Endothelial cell of umbilical vein (primary cell): ENCODE results near the gene POLR2J. TPM values are rescaled to one million over a fixed set of nuclear protein-coding genes. Genes with fewer than 3 reads are reported as not detected.
"Not testable (repeated sequence)": the region's sequence is repeated elsewhere in the genome, so short reads cannot be mapped to it uniquely, and the experiment has no call there.

Source experiments
- BruUV-seq: library from RNA; stranded (reverse); fragments of 400-500 nt; replicated peaks from 2 replicates; lab custom pipeline; 2021; lab: Mats Ljungman, UMichigan
- CTCF ChIA-PET: fragments of 300-600, 350-600 bp; sonication (Branson Sonifier 250); formaldehyde crosslinking; loops from one replicate; lab custom pipeline; 2021; ENCODE audit warnings: antibody characterized with exemption, inconsistent platforms; lab: Charles Lee
- POLR2A ChIA-PET: fragments of 300-600, 350-600 bp; sonication (Branson Sonifier 250); formaldehyde crosslinking; loops from one replicate; lab custom pipeline; 2021; ENCODE audit warnings: antibody characterized with exemption, inconsistent platforms; lab: Charles Lee
- DNase-seq: peaks from one replicate; pipeline ENCODE4 v3.0.0-alpha.2; 2011; ENCODE audit warnings: low read depth, low spot score
- FAIRE-seq: peaks from 2 replicates; lab custom pipeline; 2011; peaks lifted over from hg19 to GRCh38; lab: Jason Lieb, UNC
- H2AFZ ChIP-seq: 2 replicates; pipeline ENCODE4 v1.6.0; 2012; ENCODE audit warnings: low read depth, low read length, control low read depth, inconsistent platforms
- H3K27ac ChIP-seq: 2 replicates; pipeline ENCODE4 v1.5.1; 2011; ENCODE audit warnings: low read depth, mild to moderate bottlenecking, control low read depth, low read length, moderate library complexity; ENCODE audit not compliant: insufficient read depth
- H3K27me3 ChIP-seq, 2 experiments: 2 replicates each; pipeline versions ENCODE4 v1.6.0 to v1.6.1; 2011; ENCODE audit warnings: low read length in 2 of 2, mixed read lengths in 1 of 2; ENCODE audit not compliant: control insufficient read depth in 2 of 2, insufficient read depth in 2 of 2
- H3K36me3 ChIP-seq, 2 experiments: 2 replicates in 1 of 2; 3 replicates in 1 of 2; pipeline ENCODE4 v1.5.1; 2011; ENCODE audit warnings: low read length in 2 of 2, mild to moderate bottlenecking in 1 of 2, moderate library complexity in 1 of 2; ENCODE audit not compliant: control insufficient read depth in 2 of 2, insufficient read depth in 2 of 2; ENCODE audit errors: extremely low read depth in 1 of 2
- H3K4me1 ChIP-seq: 3 replicates; pipeline ENCODE4 v1.5.1; 2011; ENCODE audit warnings: mild to moderate bottlenecking, low read length; ENCODE audit not compliant: control insufficient read depth, insufficient read depth; ENCODE audit errors: extremely low read depth
- H3K4me2 ChIP-seq: 2 replicates; pipeline ENCODE4 v1.6.1; 2011; ENCODE audit warnings: low read length, control low read depth, mixed read lengths; ENCODE audit not compliant: insufficient read depth
- H3K4me3 ChIP-seq, 3 experiments: fragments of 200-600 bp in 1 of 3; sonication (generic), shearing (Covaris generic) in 1 of 3; replicated peaks in 1 of 3; 2 replicates each; pipeline ENCODE4 v1.5.1; 2011 to 2016; ENCODE audit warnings: control low read depth in 3 of 3, low read length in 3 of 3, mild to moderate bottlenecking in 2 of 3, inconsistent platforms in 1 of 3, low read depth in 1 of 3, moderate library complexity in 1 of 3; ENCODE audit not compliant: insufficient read depth in 1 of 3
- H3K79me2 ChIP-seq: 2 replicates; pipeline ENCODE4 v1.6.0; 2012; ENCODE audit warnings: low read length, inconsistent platforms; ENCODE audit not compliant: control insufficient read depth, insufficient read depth
- H3K9ac ChIP-seq: replicated peaks from 2 replicates; pipeline ENCODE3; 2011; ENCODE audit warnings: low read length, control low read depth; ENCODE audit not compliant: insufficient read depth; ENCODE audit errors: extremely low read depth
- H3K9me1 ChIP-seq: replicated peaks from 3 replicates; pipeline ENCODE4 v1.6.0; 2011; ENCODE audit warnings: mild to moderate bottlenecking, low read length; ENCODE audit not compliant: control insufficient read depth, insufficient read depth; ENCODE audit errors: extremely low read depth
- H3K9me3 ChIP-seq: replicated peaks from 2 replicates; pipeline ENCODE4 v1.5.1; 2012; ENCODE audit warnings: low read length, inconsistent platforms; ENCODE audit not compliant: control insufficient read depth, insufficient read depth
- H4K20me1 ChIP-seq: replicated peaks from 2 replicates; pipeline ENCODE3; 2011; ENCODE audit warnings: mild to moderate bottlenecking, low read length; ENCODE audit not compliant: control insufficient read depth, insufficient read depth; ENCODE audit errors: extremely low read depth
- dilution Hi-C: fragments of 300-500 bp; cut with MboI; formaldehyde crosslinking; loops from one replicate; pipeline ENCODE4 v1.15.0; 2019; ENCODE audit warnings: low sequenced_read_pairs; ENCODE audit not compliant: extremely low pct_ligation_motif_present
- intact Hi-C: fragments of 100-400 bp; cut with micrococcal nuclease; formaldehyde crosslinking; loops from one replicate; pipeline ENCODE4 v1.10.0; 2022
- polyA plus RNA-seq, 4 experiments: library from polyadenylated mRNA; depleted of rRNA in 3 of 4; stranded (reverse) in 3 of 4; unstranded in 1 of 4; fragments of >200 nt; gene quantifications; 2 replicates each; pipeline versions ENCODE4 v1.2.1 to v1.2.3, GENCODE V29; 2011 to 2012; ENCODE audit warnings: missing spikeins in 1 of 4
- total RNA-seq: library from RNA; stranded (reverse); gene quantifications from 2 replicates; pipeline ENCODE4 v1.2.3, GENCODE V29; 2021

The POLR2J gene
- total and polyA plus RNA-seq, 2 donors (not counting 3 experiments of a cell fraction or from before 2014, with no cell fraction given), result 48.7 to 93.6 TPM

GRCh38 chr7:102490529-102491075 lies 11.9 kb upstream of the POLR2J start:
- H3K27ac ChIP-seq, H3K4me2 ChIP-seq, dilution Hi-C loops, intact Hi-C loops, DNase-seq, H3K9ac ChIP-seq, H3K9me3 ChIP-seq, H4K20me1 ChIP-seq, CTCF ChIA-PET, H3K4me3 ChIP-seq, BruUV-seq, H3K36me3 ChIP-seq, H3K27me3 ChIP-seq, POLR2A ChIA-PET, H3K79me2 ChIP-seq, H3K9me1 ChIP-seq, H2AFZ ChIP-seq, H3K4me1 ChIP-seq: not testable (repeated sequence)
- FAIRE-seq, result peak; percentile 87

DNA sequence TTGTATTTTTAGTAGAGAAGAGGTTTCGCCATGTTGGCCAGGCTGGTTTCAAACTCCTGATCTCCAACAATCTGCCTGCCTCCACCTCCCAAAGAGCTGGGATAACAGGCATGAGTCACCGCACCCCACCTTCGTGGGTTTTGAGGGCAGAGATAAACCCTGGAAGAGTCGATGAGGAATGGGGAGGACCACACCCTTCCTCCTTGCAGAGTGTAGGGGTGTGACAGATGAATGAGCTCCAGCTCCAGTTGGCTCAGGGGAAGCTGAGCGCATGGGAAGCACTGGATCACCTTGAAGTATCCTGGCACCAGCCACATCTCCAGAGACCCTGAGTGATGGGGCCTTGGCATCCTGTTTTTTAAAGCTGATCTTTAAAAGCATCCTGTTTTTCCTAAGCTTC lies 5.6 kb upstream of the POLR2J start:
- H3K4me3 ChIP-seq, DNase-seq, POLR2A ChIA-PET, H4K20me1 ChIP-seq, H3K9ac ChIP-seq, H3K36me3 ChIP-seq, H3K9me1 ChIP-seq, H3K79me2 ChIP-seq, CTCF ChIA-PET, H2AFZ ChIP-seq, H3K4me2 ChIP-seq, FAIRE-seq, dilution Hi-C loops, H3K4me1 ChIP-seq, BruUV-seq, H3K9me3 ChIP-seq, H3K27ac ChIP-seq, intact Hi-C loops, H3K27me3 ChIP-seq: not testable (repeated sequence)

- H3K4me3 ChIP-seq, FAIRE-seq, H3K4me1 ChIP-seq, H3K9ac ChIP-seq, H3K9me3 ChIP-seq, H3K36me3 ChIP-seq, H4K20me1 ChIP-seq, intact Hi-C loops, BruUV-seq, POLR2A ChIA-PET, H3K79me2 ChIP-seq, H3K4me2 ChIP-seq, dilution Hi-C loops, H2AFZ ChIP-seq, H3K9me1 ChIP-seq, DNase-seq, H3K27me3 ChIP-seq, CTCF ChIA-PET, H3K27ac ChIP-seq: not testable (repeated sequence)
These were observed 3.2 kb upstream of the POLR2J start for GRCh38 chr7:102481962-102482361.
